ENCODE measurements around the gene SLC25A47. TPM values are rescaled to one million over a fixed set of nuclear protein-coding genes. Genes with fewer than 3 reads are reported as not detected.

The SLC25A47 gene
- total RNA-seq, 1 experiment from 2014 or later = not detected

GRCh38 chr14:100329233-100330006, 6.3 kb downstream of the SLC25A47 start:
- no peaks in the 10 kb centered on the region for H3K27me3 Mint-ChIP-seq (ENCODE audit: insufficient read depth, unreplicated experiment)
- Histone ChIP-seq H3K9me3 (no peaks in the 10 kb centered on the region), H3K4me1 (peaks cover 6% of the 10 kb centered on the region; the same call in 1 of the 2 replicates), H3K4me3 (ENCODE audit: low read depth, low read length) (no peak overlapping the region), H3K27me3 (replicated peaks; ENCODE audit: control insufficient read depth, insufficient read depth, low read length) (no peaks in the 10 kb centered on the region), H3K36me3 (ENCODE audit: control insufficient read depth, insufficient read depth, low read length) (no peaks in the 10 kb centered on the region)
- CTCF ChIA-PET = no interaction called here
- intact Hi-C loops (cut with micrococcal nuclease; ENCODE audit: unreplicated experiment) = no loop called here
- no peaks in the 10 kb centered on the region for H3K9me3 Mint-ChIP-seq (ENCODE audit: unreplicated experiment)
- TF ChIP-seq CTCF (IDR thresholded peaks at IDR 0.05; ENCODE audit: insufficient read depth in 1 of 2, low read depth in 1 of 2, low read length in 1 of 2, severe bottlenecking in 1 of 2, unreplicated experiment in 1 of 2) = no peak
- DNase-seq = no peak
- H3K4me3 Mint-ChIP-seq (ENCODE audit: unreplicated experiment) = no peak overlapping the region
- POLR2A ChIA-PET = no interaction called here
- peaks cover 14% of the 10 kb centered on the region for H3K36me3 Mint-ChIP-seq (ENCODE audit: insufficient read depth, unreplicated experiment)
- BruUV-seq (replicated peaks) = no TSS peak
- no peaks in the 10 kb centered on the region for H3K4me1 Mint-ChIP-seq (ENCODE audit: low read depth, unreplicated experiment)
- H3K27ac Mint-ChIP-seq (ENCODE audit: unreplicated experiment) = no peak overlapping the region

- Histone ChIP-seq H3K36me3 (ENCODE audit: control insufficient read depth, insufficient read depth, low read length) (no peaks in the 10 kb centered on the region), H3K4me1 (peaks cover 6% of the 10 kb centered on the region; the same call in 1 of the 2 replicates), H3K27me3 (replicated peaks; ENCODE audit: control insufficient read depth, insufficient read depth, low read length) (no peaks in the 10 kb centered on the region), H3K4me3 (ENCODE audit: low read depth, low read length) (no peak overlapping the region), H3K9me3 (no peaks in the 10 kb centered on the region)
- no peaks in the 10 kb centered on the region for H3K27me3 Mint-ChIP-seq (ENCODE audit: insufficient read depth, unreplicated experiment)
- POLR2A ChIA-PET = no interaction called here
- H3K36me3 Mint-ChIP-seq (ENCODE audit: insufficient read depth, unreplicated experiment) = peaks cover 14% of the 10 kb centered on the region
- no peak overlapping the region for H3K4me3 Mint-ChIP-seq (ENCODE audit: unreplicated experiment)
- no TSS peak for BruUV-seq (replicated peaks)
- H3K9me3 Mint-ChIP-seq (ENCODE audit: unreplicated experiment) = no peaks in the 10 kb centered on the region
- no peak for DNase-seq
- no peak overlapping the region for H3K27ac Mint-ChIP-seq (ENCODE audit: unreplicated experiment)
- CTCF ChIA-PET = no interaction called here
- TF ChIP-seq CTCF (IDR thresholded peaks at IDR 0.05; ENCODE audit: insufficient read depth in 1 of 2, low read depth in 1 of 2, low read length in 1 of 2, severe bottlenecking in 1 of 2, unreplicated experiment in 1 of 2) = no peak
- intact Hi-C loops (cut with micrococcal nuclease; ENCODE audit: unreplicated experiment) = no loop called here
- no peaks in the 10 kb centered on the region for H3K4me1 Mint-ChIP-seq (ENCODE audit: low read depth, unreplicated experiment)
Observed at GRCh38 chr14:100330007-100330344, 6.8 kb downstream of the SLC25A47 start.

GRCh38 chr14:100330388-100330931, 7.3 kb downstream of the SLC25A47 start:
- Histone ChIP-seq H3K4me1 (peaks cover 6% of the 10 kb centered on the region; the same call in 1 of the 2 replicates), H3K9me3 (no peaks in the 10 kb centered on the region), H3K4me3 (ENCODE audit: low read depth, low read length) (no peak overlapping the region), H3K36me3 (ENCODE audit: control insufficient read depth, insufficient read depth, low read length) (no peaks in the 10 kb centered on the region), H3K27me3 (replicated peaks; ENCODE audit: control insufficient read depth, insufficient read depth, low read length) (no peaks in the 10 kb centered on the region)
- Mint-ChIP-seq H3K27me3 (ENCODE audit: insufficient read depth, unreplicated experiment) (no peaks in the 10 kb centered on the region), H3K4me1 (ENCODE audit: low read depth, unreplicated experiment) (no peaks in the 10 kb centered on the region), H3K27ac (ENCODE audit: unreplicated experiment) (no peak overlapping the region), H3K36me3 (ENCODE audit: insufficient read depth, unreplicated experiment) (peaks cover 14% of the 10 kb centered on the region), H3K9me3 (ENCODE audit: unreplicated experiment) (no peaks in the 10 kb centered on the region), H3K4me3 (ENCODE audit: unreplicated experiment) (no peak overlapping the region)
- intact Hi-C loops (cut with micrococcal nuclease; ENCODE audit: unreplicated experiment) = no loop called here
- no peak for DNase-seq
- ChIA-PET CTCF (no interaction called here), POLR2A (no interaction called here)
- BruUV-seq (replicated peaks) = no TSS peak
- TF ChIP-seq CTCF (IDR thresholded peaks at IDR 0.05; ENCODE audit: insufficient read depth in 1 of 2, low read depth in 1 of 2, low read length in 1 of 2, severe bottlenecking in 1 of 2, unreplicated experiment in 1 of 2) = no peak
